ENCODE results near the gene BCHE.

DNA sequence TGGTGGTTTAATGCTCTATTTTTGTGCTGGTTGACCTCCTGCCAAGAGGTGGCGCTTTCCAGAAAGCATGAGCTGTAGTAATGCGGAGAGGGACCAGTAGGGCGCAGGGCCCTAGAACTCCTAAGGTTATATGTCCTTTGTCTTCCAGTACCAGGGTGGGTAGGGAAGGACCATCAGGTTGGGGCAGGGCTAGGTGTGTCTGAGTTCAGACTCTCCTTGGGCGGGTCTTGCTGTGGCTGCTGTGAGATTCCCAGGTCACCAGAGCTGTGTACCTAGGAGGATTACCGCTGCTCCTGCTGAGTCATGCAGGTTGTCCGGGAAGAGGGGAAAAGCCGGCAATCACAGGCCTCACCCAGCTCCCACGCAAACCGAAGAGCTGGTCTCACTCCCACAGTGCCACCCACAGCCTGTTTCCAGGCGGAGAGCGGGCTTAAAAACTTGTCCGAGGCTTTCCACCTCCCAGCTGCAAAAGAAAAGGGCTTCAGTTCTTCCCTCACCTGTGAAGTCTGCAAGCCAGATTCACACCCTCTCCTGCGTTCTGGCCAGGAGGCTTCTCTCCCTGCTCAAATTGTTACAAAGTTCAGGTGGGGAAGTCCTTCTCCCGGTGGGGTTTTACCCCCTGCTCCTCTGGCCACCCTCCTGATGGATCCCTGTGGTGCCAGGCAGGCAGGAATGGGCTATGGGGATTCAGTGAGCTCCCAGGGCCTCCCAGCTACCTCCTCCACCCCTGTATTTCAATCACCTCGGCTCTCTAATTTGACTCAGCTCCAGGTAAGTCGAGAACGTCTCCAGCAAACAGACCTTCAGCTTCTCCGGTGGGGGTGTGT is 37.7 kb upstream of the BCHE start:
- TF ChIP-seq POLR2A (IDR thresholded peaks at IDR 0.05) = no peak
- TF ChIP-seq, protein P1, sequence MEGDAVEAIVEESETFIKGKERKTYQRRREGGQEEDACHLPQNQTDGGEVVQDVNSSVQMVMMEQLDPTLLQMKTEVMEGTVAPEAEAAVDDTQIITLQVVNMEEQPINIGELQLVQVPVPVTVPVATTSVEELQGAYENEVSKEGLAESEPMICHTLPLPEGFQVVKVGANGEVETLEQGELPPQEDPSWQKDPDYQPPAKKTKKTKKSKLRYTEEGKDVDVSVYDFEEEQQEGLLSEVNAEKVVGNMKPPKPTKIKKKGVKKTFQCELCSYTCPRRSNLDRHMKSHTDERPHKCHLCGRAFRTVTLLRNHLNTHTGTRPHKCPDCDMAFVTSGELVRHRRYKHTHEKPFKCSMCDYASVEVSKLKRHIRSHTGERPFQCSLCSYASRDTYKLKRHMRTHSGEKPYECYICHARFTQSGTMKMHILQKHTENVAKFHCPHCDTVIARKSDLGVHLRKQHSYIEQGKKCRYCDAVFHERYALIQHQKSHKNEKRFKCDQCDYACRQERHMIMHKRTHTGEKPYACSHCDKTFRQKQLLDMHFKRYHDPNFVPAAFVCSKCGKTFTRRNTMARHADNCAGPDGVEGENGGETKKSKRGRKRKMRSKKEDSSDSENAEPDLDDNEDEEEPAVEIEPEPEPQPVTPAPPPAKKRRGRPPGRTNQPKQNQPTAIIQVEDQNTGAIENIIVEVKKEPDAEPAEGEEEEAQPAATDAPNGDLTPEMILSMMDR (IDR thresholded peaks at IDR 0.05 in 4 of 5, conservative IDR thresholded peaks at IDR 0.05 in 1 of 5) = no peak
